ENCODE data around the gene GPRIN1.

GPRIN1 gene

GRCh38 chr5:176588297-176588696 is 21.7 kb downstream of the GPRIN1 start:
- Mint-ChIP-seq H3K27ac (no peak overlapping the region), H3K27me3 (no peaks in the 10 kb centered on the region), H3K36me3 (no peaks in the 10 kb centered on the region), H3K9me3 (ENCODE audit: low read depth) (no peaks in the 10 kb centered on the region), H3K4me1 (ENCODE audit: low read depth) (no peaks in the 10 kb centered on the region), H3K4me3 (no peak overlapping the region)

- H3K4me3 Mint-ChIP-seq = no peak overlapping the region
Measured at GRCh38 chr5:176587398-176587797, 22.6 kb downstream of the GPRIN1 start.

GRCh38 chr5:176583076-176583475 is 26.9 kb downstream of the GPRIN1 start:
- H3K4me1 Mint-ChIP-seq (ENCODE audit: low read depth) = no peaks in the 10 kb centered on the region
- H3K4me3 Mint-ChIP-seq = no peak overlapping the region
- no peaks in the 10 kb centered on the region for H3K36me3 Mint-ChIP-seq
- H3K9me3 Mint-ChIP-seq (ENCODE audit: low read depth) = no peaks in the 10 kb centered on the region
- no peak overlapping the region for H3K27ac Mint-ChIP-seq
- no peaks in the 10 kb centered on the region for H3K27me3 Mint-ChIP-seq

More at GRCh38 chr5:176587398-176587797, 22.6 kb downstream of the GPRIN1 start:
- no peaks in the 10 kb centered on the region for H3K27me3 Mint-ChIP-seq
- no peak overlapping the region for H3K27ac Mint-ChIP-seq
- no peaks in the 10 kb centered on the region for H3K36me3 Mint-ChIP-seq
- no peaks in the 10 kb centered on the region for H3K4me1 Mint-ChIP-seq (ENCODE audit: low read depth)
- no peaks in the 10 kb centered on the region for H3K9me3 Mint-ChIP-seq (ENCODE audit: low read depth)

GRCh38 chr5:176581361-176581760 is 28.6 kb downstream of the GPRIN1 start:
- Mint-ChIP-seq H3K27ac (no peak overlapping the region), H3K36me3 (no peaks in the 10 kb centered on the region), H3K4me3 (no peak overlapping the region), H3K4me1 (ENCODE audit: low read depth) (no peaks in the 10 kb centered on the region), H3K9me3 (ENCODE audit: low read depth) (no peaks in the 10 kb centered on the region), H3K27me3 (no peaks in the 10 kb centered on the region)

GRCh38 chr5:176579323-176579722 is 30.6 kb downstream of the GPRIN1 start:
- H3K36me3 Mint-ChIP-seq = no peaks in the 10 kb centered on the region
- H3K27me3 Mint-ChIP-seq = no peaks in the 10 kb centered on the region
- no peak overlapping the region for H3K4me3 Mint-ChIP-seq
- H3K4me1 Mint-ChIP-seq (ENCODE audit: low read depth) = no peaks in the 10 kb centered on the region
- no peak overlapping the region for H3K27ac Mint-ChIP-seq
- no peaks in the 10 kb centered on the region for H3K9me3 Mint-ChIP-seq (ENCODE audit: low read depth)

GRCh38 chr5:176578391-176578808 is 31.6 kb downstream of the GPRIN1 start:
- H3K27me3 Mint-ChIP-seq = no peaks in the 10 kb centered on the region
- H3K4me1 Mint-ChIP-seq (ENCODE audit: low read depth) = peaks cover 3% of the 10 kb centered on the region
- no peak overlapping the region for H3K4me3 Mint-ChIP-seq
- no peaks in the 10 kb centered on the region for H3K9me3 Mint-ChIP-seq (ENCODE audit: low read depth)
- no peak overlapping the region for H3K27ac Mint-ChIP-seq
- no peaks in the 10 kb centered on the region for H3K36me3 Mint-ChIP-seq

GRCh38 chr5:176577312-176578176 is 32.4 kb downstream of the GPRIN1 start:
- H3K9me3 Mint-ChIP-seq (ENCODE audit: low read depth) = no peaks in the 10 kb centered on the region
- H3K36me3 Mint-ChIP-seq = no peaks in the 10 kb centered on the region
- H3K27ac Mint-ChIP-seq = no peak overlapping the region
- no peak overlapping the region for H3K4me3 Mint-ChIP-seq
- H3K4me1 Mint-ChIP-seq (ENCODE audit: low read depth) = peaks cover 5% of the 10 kb centered on the region
- no peaks in the 10 kb centered on the region for H3K27me3 Mint-ChIP-seq

- no peaks in the 10 kb centered on the region for H3K36me3 Mint-ChIP-seq
- no peaks in the 10 kb centered on the region for H3K27me3 Mint-ChIP-seq
- no peak overlapping the region for H3K4me3 Mint-ChIP-seq
- no peak overlapping the region for H3K27ac Mint-ChIP-seq
- H3K9me3 Mint-ChIP-seq (ENCODE audit: low read depth) = no peaks in the 10 kb centered on the region
- H3K4me1 Mint-ChIP-seq (ENCODE audit: low read depth) = peaks cover 5% of the 10 kb centered on the region
Measured at GRCh38 chr5:176575488-176576422, 34.2 kb downstream of the GPRIN1 start.

GRCh38 chr5:176575066-176575465 is 34.9 kb downstream of the GPRIN1 start:
- Mint-ChIP-seq H3K4me1 (ENCODE audit: low read depth) (peaks cover 5% of the 10 kb centered on the region), H3K27me3 (no peaks in the 10 kb centered on the region), H3K27ac (no peak overlapping the region), H3K4me3 (no peak overlapping the region), H3K9me3 (ENCODE audit: low read depth) (no peaks in the 10 kb centered on the region), H3K36me3 (no peaks in the 10 kb centered on the region)

- Mint-ChIP-seq H3K4me3 (no peak overlapping the region), H3K27ac (no peak overlapping the region), H3K4me1 (ENCODE audit: low read depth) (peaks cover 5% of the 10 kb centered on the region), H3K9me3 (ENCODE audit: low read depth) (no peaks in the 10 kb centered on the region), H3K27me3 (peaks cover 1% of the 10 kb centered on the region), H3K36me3 (no peaks in the 10 kb centered on the region)
Measured at GRCh38 chr5:176574297-176574591, 35.7 kb downstream of the GPRIN1 start.

GRCh38 chr5:176573564-176574296 is 36.2 kb downstream of the GPRIN1 start:
- Mint-ChIP-seq H3K4me3 (no peak overlapping the region), H3K27me3 (peaks cover 1% of the 10 kb centered on the region), H3K9me3 (ENCODE audit: low read depth) (no peaks in the 10 kb centered on the region), H3K36me3 (no peaks in the 10 kb centered on the region), H3K4me1 (ENCODE audit: low read depth) (peaks cover 5% of the 10 kb centered on the region), H3K27ac (no peak overlapping the region)

GRCh38 chr5:176570044-176570443 is 39.9 kb downstream of the GPRIN1 start:
- Mint-ChIP-seq H3K9me3 (ENCODE audit: low read depth) (no peaks in the 10 kb centered on the region), H3K36me3 (no peaks in the 10 kb centered on the region), H3K27ac (no peak overlapping the region), H3K4me3 (no peak overlapping the region), H3K4me1 (ENCODE audit: low read depth) (peaks cover 5% of the 10 kb centered on the region), H3K27me3 (peaks cover 1% of the 10 kb centered on the region)

- H3K27me3 Mint-ChIP-seq = peaks cover 1% of the 10 kb centered on the region
- H3K4me3 Mint-ChIP-seq = no peak overlapping the region
- no peaks in the 10 kb centered on the region for H3K9me3 Mint-ChIP-seq (ENCODE audit: low read depth)
- peaks cover 2% of the 10 kb centered on the region for H3K4me1 Mint-ChIP-seq (ENCODE audit: low read depth)
- no peaks in the 10 kb centered on the region for H3K36me3 Mint-ChIP-seq
- H3K27ac Mint-ChIP-seq = no peak overlapping the region
Measured at GRCh38 chr5:176568657-176569056, 41.3 kb downstream of the GPRIN1 start.

- Mint-ChIP-seq H3K4me3 (no peak overlapping the region), H3K36me3 (no peaks in the 10 kb centered on the region), H3K27ac (no peak overlapping the region), H3K4me1 (ENCODE audit: low read depth) (peaks cover 11% of the 10 kb centered on the region), H3K9me3 (ENCODE audit: low read depth) (no peaks in the 10 kb centered on the region), H3K27me3 (peaks cover 1% of the 10 kb centered on the region)
Measured at GRCh38 chr5:176565760-176566288, 44.1 kb downstream of the GPRIN1 start.

Data from activated naive CD8-positive, alpha-beta T cell (primary cell).